ENCODE data around the gene CRP.
"Not testable (repeated sequence)": the region's sequence is repeated elsewhere in the genome, so short reads cannot be mapped to it uniquely, and the experiment has no call there.

Gene CRP

GRCh38 chr1:159686599-159687299 is 27.6 kb downstream of the CRP start:
- no peak for DNase-seq (ENCODE audit: low read depth in 1 of 2, low spot score in 1 of 2)
- no peaks in the 10 kb centered on the region for H3K27me3 ChIP-seq (ENCODE audit: insufficient read depth, poor library complexity, severe bottlenecking)
- no peak for TF ChIP-seq POLR2AphosphoS5 (IDR thresholded peaks at IDR 0.05; ENCODE audit: low read depth)
- TF ChIP-seq GABPA (IDR thresholded peaks at IDR 0.05; ENCODE audit: low read depth): no peak
- TF ChIP-seq REST (IDR thresholded peaks at IDR 0.05; ENCODE audit: insufficient replicate concordance, low read depth): no peak
- TF ChIP-seq SPI1 (IDR thresholded peaks at IDR 0.05; ENCODE audit: borderline replicate concordance, low read depth): no peak
- no peak for TF ChIP-seq CTCF (IDR thresholded peaks at IDR 0.05; ENCODE audit: insufficient read depth, low read length)
- no peak overlapping the region for H3K27ac ChIP-seq (replicated peaks)
- no peak overlapping the region for H3K4me3 ChIP-seq (replicated peaks; ENCODE audit: insufficient read depth, low read length)

- H3K27me3 ChIP-seq (ENCODE audit: insufficient read depth, poor library complexity, severe bottlenecking): no peaks in the 10 kb centered on the region
- no peak overlapping the region for H3K27ac ChIP-seq (replicated peaks)
These were observed 35.5 kb downstream of the CRP start for GRCh38 chr1:159678939-159679338.

GRCh38 chr1:159675046-159675445 is 39.3 kb downstream of the CRP start:
- TF ChIP-seq CTCF (IDR thresholded peaks at IDR 0.05; ENCODE audit: insufficient read depth, low read length) (no peak), POLR2AphosphoS5 (IDR thresholded peaks at IDR 0.05; ENCODE audit: low read depth) (no peak), REST (IDR thresholded peaks at IDR 0.05; ENCODE audit: insufficient replicate concordance, low read depth) (no peak), SPI1 (IDR thresholded peaks at IDR 0.05; ENCODE audit: borderline replicate concordance, low read depth) (no peak), GABPA (IDR thresholded peaks at IDR 0.05; ENCODE audit: low read depth) (no peak)
- Histone ChIP-seq H3K27me3 (ENCODE audit: insufficient read depth, poor library complexity, severe bottlenecking) (no peaks in the 10 kb centered on the region), H3K27ac (replicated peaks) (no peak overlapping the region), H3K4me3 (replicated peaks; ENCODE audit: insufficient read depth, low read length) (no peak overlapping the region)
- no peak for DNase-seq (ENCODE audit: low read depth in 1 of 2, low spot score in 1 of 2)

More at GRCh38 chr1:159678939-159679338, 35.5 kb downstream of the CRP start:
- no peak for DNase-seq (ENCODE audit: low read depth in 1 of 2, low spot score in 1 of 2)
- H3K4me3 ChIP-seq (replicated peaks; ENCODE audit: insufficient read depth, low read length): no peak overlapping the region
- no peak for TF ChIP-seq GABPA (IDR thresholded peaks at IDR 0.05; ENCODE audit: low read depth)
- no peak for TF ChIP-seq POLR2AphosphoS5 (IDR thresholded peaks at IDR 0.05; ENCODE audit: low read depth)
- TF ChIP-seq CTCF (IDR thresholded peaks at IDR 0.05; ENCODE audit: insufficient read depth, low read length): no peak
- TF ChIP-seq SPI1 (IDR thresholded peaks at IDR 0.05; ENCODE audit: borderline replicate concordance, low read depth): no peak

- H3K4me3 ChIP-seq (replicated peaks; ENCODE audit: insufficient read depth, low read length); H3K27me3 ChIP-seq (ENCODE audit: insufficient read depth, poor library complexity, severe bottlenecking); DNase-seq (ENCODE audit: low read depth in 1 of 2, low spot score in 1 of 2); H3K27ac ChIP-seq (replicated peaks): not testable (repeated sequence)
These were observed 42.0 kb downstream of the CRP start for GRCh38 chr1:159672390-159672789.
